HepG2 (cell line): ENCODE results near the gene ONECUT1. TPM values are rescaled to one million over a fixed set of nuclear protein-coding genes. Genes with fewer than 3 reads are reported as not detected.

ENCODE experiments used
- ATF4 ChIP-seq, 2 experiments: fragments of 450-650 bp in 1 of 2; sonication (generic) in 1 of 2; formaldehyde crosslinking; IDR thresholded peaks; 2 replicates each; pipeline versions ENCODE4 v1.5.0 to v1.8.0; 2020 to 2022; ENCODE audit warnings: mild to moderate bottlenecking in 1 of 2, missing genetic modification reagents in 1 of 2
- ATRX ChIP-seq: sonication (generic); formaldehyde crosslinking; IDR thresholded peaks from 2 replicates; pipeline ENCODE4 v1.4.0; 2020; ENCODE audit warnings: missing genetic modification reagents, borderline replicate concordance
- E2F5 ChIP-seq: sonication (generic); formaldehyde crosslinking; conservative IDR thresholded peaks from 2 replicates; pipeline ENCODE4 v1.4.0; 2020; ENCODE audit warnings: missing genetic modification reagents
- EP300 ChIP-seq, 3 experiments: sonication (generic) in 1 of 3; formaldehyde crosslinking in 1 of 3; IDR thresholded peaks; 2 replicates each; pipeline versions ENCODE4 v1.5.1 to v1.6.1; 2011 to 2020; ENCODE audit warnings: low read depth in 2 of 3, low read length in 2 of 3, borderline replicate concordance in 1 of 3, improper control_type of control experiment in 1 of 3, mild to moderate bottlenecking in 1 of 3, missing genetic modification reagents in 1 of 3, moderate library complexity in 1 of 3
- FOXP1 ChIP-seq, 2 experiments: fragments of 450-650 bp in 1 of 2; IDR thresholded peaks; 2 replicates each; pipeline ENCODE4 v1.6.1; 2017 to 2018; ENCODE audit warnings: antibody characterized with exemption in 1 of 2
- GABPB1 ChIP-seq: IDR thresholded peaks from 2 replicates; pipeline ENCODE4 v1.6.1; 2016; ENCODE audit warnings: mild to moderate bottlenecking, missing genetic modification reagents, moderate library complexity, missing compliant biosample characterization
- HDAC6 ChIP-seq: fragments of 200-600 bp; sonication (generic); IDR thresholded peaks from 2 replicates; pipeline ENCODE4 v1.7.0; 2017; ENCODE audit warnings: mild to moderate bottlenecking, antibody characterized with exemption, low read length, low read depth
- MXD3 ChIP-seq: IDR thresholded peaks from 2 replicates; pipeline ENCODE4 v1.6.1; 2016; ENCODE audit warnings: mild to moderate bottlenecking, missing biosample characterization, missing genetic modification reagents
- RFX5 ChIP-seq: IDR thresholded peaks from 2 replicates; pipeline ENCODE4 v1.6.1; 2011; ENCODE audit warnings: low read depth, low read length, improper control_type of control experiment
- SATB2 ChIP-seq: sonication (generic); formaldehyde crosslinking; IDR thresholded peaks from 2 replicates; pipeline ENCODE4 v1.5.0; 2020; ENCODE audit warnings: missing genetic modification reagents
- SKI ChIP-seq: fragments of 450-650 bp; IDR thresholded peaks from one replicate; pipeline ENCODE4 v1.6.1; 2018; ENCODE audit warnings: mild to moderate bottlenecking; ENCODE audit not compliant: partially characterized antibody
- TMF1 ChIP-seq: sonication (generic); formaldehyde crosslinking; IDR thresholded peaks from 2 replicates; pipeline ENCODE4 v1.8.1; 2022; ENCODE audit warnings: low read depth, missing genetic modification reagents
- ZBTB10 ChIP-seq: sonication (generic); formaldehyde crosslinking; IDR thresholded peaks from 2 replicates; pipeline ENCODE4 v1.4.0; 2020; ENCODE audit warnings: missing genetic modification reagents, borderline replicate concordance
- ZKSCAN8 ChIP-seq: IDR thresholded peaks from 2 replicates; pipeline ENCODE4 v1.6.1; 2016; ENCODE audit warnings: borderline replicate concordance, missing genetic modification reagents, missing compliant biosample characterization
- ZMAT3 ChIP-seq: sonication (generic); formaldehyde crosslinking; conservative IDR thresholded peaks from 2 replicates; pipeline ENCODE4 v1.7.0; 2021; ENCODE audit warnings: missing genetic modification reagents
- ZNF280D ChIP-seq: sonication (generic); formaldehyde crosslinking; IDR thresholded peaks from 2 replicates; pipeline ENCODE4 v1.5.1; 2020; ENCODE audit warnings: mild to moderate bottlenecking, missing genetic modification reagents
- ZNF3 ChIP-seq: IDR thresholded peaks from 2 replicates; pipeline ENCODE4 v1.7.0; 2017; ENCODE audit warnings: inconsistent platforms
- ZNF329 ChIP-seq: sonication (generic); formaldehyde crosslinking; IDR thresholded peaks from 2 replicates; pipeline ENCODE4 v1.9.0; 2021; ENCODE audit warnings: low read depth, mild to moderate bottlenecking, missing genetic modification reagents
- ZNF460 ChIP-seq: sonication (generic); formaldehyde crosslinking; IDR thresholded peaks from 2 replicates; pipeline ENCODE4 v1.5.1; 2020; ENCODE audit warnings: missing genetic modification reagents, mild to moderate bottlenecking, borderline replicate concordance
- ZNF580 ChIP-seq: IDR thresholded peaks from 2 replicates; pipeline ENCODE4 v1.6.1; 2016; ENCODE audit warnings: low read depth, borderline replicate concordance
- ZNF766 ChIP-seq: sonication (generic); formaldehyde crosslinking; IDR thresholded peaks from 2 replicates; pipeline ENCODE4 v1.5.0; 2020; ENCODE audit warnings: missing genetic modification reagents, borderline replicate concordance
- polyA plus RNA-seq, 8 experiments: library from polyadenylated mRNA; depleted of rRNA in 3 of 8; stranded (reverse) in 7 of 8; unstranded in 1 of 8; fragments of >200 nt; fragmentation: Illumina TruSeq in 4 of 8; extraction: Trizol in 4 of 8; gene quantifications; 2 replicates each; pipeline versions ENCODE4 v1.2.1 to v1.2.3, GENCODE V29; 2011 to 2016; ENCODE audit warnings: low read depth in 4 of 8, missing spikeins in 1 of 8, mixed read lengths in 1 of 8; ENCODE audit not compliant: insufficient read depth in 1 of 8
- total RNA-seq, 5 experiments: library from RNA; depleted of rRNA; stranded (reverse); fragments of >200 nt; fragmentation: Illumina TruSeq; extraction: Trizol; gene quantifications; 2 replicates each; pipeline ENCODE4 v1.2.3, GENCODE V29; 2016; ENCODE audit warnings: low read depth in 1 of 5

ONECUT1 gene
- total and polyA plus RNA-seq, 2 of the 13 experiments (the other 11 are each of a cell fraction or from before 2014, with no cell fraction given): 3.5 to 9.1 TPM

GRCh38 chr15:52790169-52790708 is at the start of gene ONECUT1 (continued):
- peak; percentile 70; the same call in 1 of the 2 replicates for TF ChIP-seq TMF1 (CRISPR knock-in tag)
- TF ChIP-seq FOXP1 (IDR thresholded peaks at IDR 0.05): no peak
- no peak for TF ChIP-seq FOXP1 (CRISPR knock-in tag; IDR thresholded peaks at IDR 0.05)
- 0 out of 2 replicates have a peak, but pooled peaks have one; percentile 60 for TF ChIP-seq SATB2 (CRISPR knock-in tag)
- peak; percentile 89; the same call in 1 of the 2 replicates for TF ChIP-seq ZNF766 (CRISPR knock-in tag)
- peak; percentile 60; the same call in 1 of the 2 replicates for TF ChIP-seq GABPB1 (CRISPR knock-in tag)
- no peak for TF ChIP-seq ZKSCAN8
- TF ChIP-seq ZMAT3 (CRISPR knock-in tag): no peak; the same call in 1 of the 2 replicates
- no peak for TF ChIP-seq ATRX (CRISPR knock-in tag)
- TF ChIP-seq SKI: peak; percentile 31
- TF ChIP-seq RFX5: no peak
- TF ChIP-seq ZNF280D (CRISPR knock-in tag): no peak
- 0 out of 2 replicates have a peak, but pooled peaks have one; percentile 45 for TF ChIP-seq E2F5 (CRISPR knock-in tag)
- no peak for TF ChIP-seq ZNF329 (CRISPR knock-in tag)
- TF ChIP-seq ZNF580: no peak; the same call in 1 of the 2 replicates
- no peak for TF ChIP-seq ATF4 (CRISPR knock-in tag; IDR thresholded peaks at IDR 0.05)
- TF ChIP-seq ZNF460: no peak
- TF ChIP-seq ZNF3 (CRISPR knock-in tag): no peak
- 0 out of 2 replicates have a peak, but pooled peaks have one; percentile 58 for TF ChIP-seq ZBTB10 (CRISPR knock-in tag)
- TF ChIP-seq EP300 (IDR thresholded peaks at IDR 0.05; ENCODE audit: low read depth in 2 of 2, low read length in 2 of 2): no peak
- TF ChIP-seq EP300 (CRISPR knock-in tag; IDR thresholded peaks at IDR 0.05; ENCODE audit: borderline replicate concordance): no peak
- no peak for TF ChIP-seq HDAC6
- peak; percentile 77 for TF ChIP-seq MXD3 (CRISPR knock-in tag)
